ENCODE data around the gene ARID1B. TPM values are rescaled to one million over a fixed set of nuclear protein-coding genes. Genes with fewer than 3 reads are reported as not detected.
A peak's percentile ranks its signal among the peaks of the same experiment; 100 is the strongest.

ARID1B gene
- total RNA-seq, 1 donor from 2014 or later = 47.3 TPM

DNA sequence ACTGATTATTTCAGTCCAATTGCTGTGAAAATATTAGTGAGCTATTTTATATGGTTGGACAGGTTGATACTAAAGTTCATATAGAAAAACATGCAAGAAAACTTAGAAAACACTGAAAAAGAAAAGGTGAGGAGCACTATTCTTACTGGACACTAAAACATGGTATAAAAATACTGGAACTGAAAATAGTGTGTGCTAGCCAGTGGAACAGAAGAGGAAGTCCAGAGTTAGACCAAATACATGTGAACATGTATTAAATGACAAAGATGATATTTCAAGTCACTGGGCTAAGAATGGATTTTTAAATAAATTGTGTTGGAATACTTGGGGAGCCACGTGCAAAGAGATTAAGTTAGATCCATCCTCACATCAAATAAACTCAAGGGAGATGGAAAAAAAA, 327.6 kb downstream of the ARID1B start:
- Histone ChIP-seq H3K4me3 (ENCODE audit: low read depth, low read length) (no peak overlapping the region), H3K27me3 (ENCODE audit: control insufficient read depth, insufficient read depth, low read length) (no peaks in the 10 kb centered on the region)

DNA sequence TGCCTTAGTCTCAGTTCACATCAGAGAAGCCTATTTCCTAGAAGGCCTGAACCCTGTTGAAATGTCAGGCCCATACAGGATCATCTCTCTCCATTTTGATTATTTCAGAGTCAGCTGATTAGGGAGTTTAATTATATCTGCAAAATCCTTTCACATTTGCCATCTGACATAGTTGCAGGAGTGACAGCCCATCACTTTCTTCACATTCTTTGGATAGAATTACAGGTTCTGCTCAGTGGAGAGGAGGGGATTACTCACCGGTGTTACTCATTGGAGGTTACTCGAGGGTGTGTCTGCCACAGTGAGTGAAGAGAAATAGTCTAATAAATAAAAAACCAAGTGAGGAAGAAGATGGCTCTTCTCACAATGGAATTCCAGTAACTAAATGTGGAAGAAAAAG, 329.3 kb downstream of the ARID1B start:
- DNase-seq (ENCODE audit: low read depth) = peak; percentile 61
- TF ChIP-seq, protein P1, sequence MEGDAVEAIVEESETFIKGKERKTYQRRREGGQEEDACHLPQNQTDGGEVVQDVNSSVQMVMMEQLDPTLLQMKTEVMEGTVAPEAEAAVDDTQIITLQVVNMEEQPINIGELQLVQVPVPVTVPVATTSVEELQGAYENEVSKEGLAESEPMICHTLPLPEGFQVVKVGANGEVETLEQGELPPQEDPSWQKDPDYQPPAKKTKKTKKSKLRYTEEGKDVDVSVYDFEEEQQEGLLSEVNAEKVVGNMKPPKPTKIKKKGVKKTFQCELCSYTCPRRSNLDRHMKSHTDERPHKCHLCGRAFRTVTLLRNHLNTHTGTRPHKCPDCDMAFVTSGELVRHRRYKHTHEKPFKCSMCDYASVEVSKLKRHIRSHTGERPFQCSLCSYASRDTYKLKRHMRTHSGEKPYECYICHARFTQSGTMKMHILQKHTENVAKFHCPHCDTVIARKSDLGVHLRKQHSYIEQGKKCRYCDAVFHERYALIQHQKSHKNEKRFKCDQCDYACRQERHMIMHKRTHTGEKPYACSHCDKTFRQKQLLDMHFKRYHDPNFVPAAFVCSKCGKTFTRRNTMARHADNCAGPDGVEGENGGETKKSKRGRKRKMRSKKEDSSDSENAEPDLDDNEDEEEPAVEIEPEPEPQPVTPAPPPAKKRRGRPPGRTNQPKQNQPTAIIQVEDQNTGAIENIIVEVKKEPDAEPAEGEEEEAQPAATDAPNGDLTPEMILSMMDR (IDR thresholded peaks at IDR 0.05; ENCODE audit: insufficient read depth, low read length, poor library complexity, severe bottlenecking) = no peak
- no peak overlapping the region for H3K4me3 ChIP-seq (ENCODE audit: low read depth, low read length)
- no peaks in the 10 kb centered on the region for H3K36me3 ChIP-seq (ENCODE audit: control insufficient read depth, insufficient read depth, low read length)
- H3K27me3 ChIP-seq (ENCODE audit: control insufficient read depth, insufficient read depth, low read length) = no peaks in the 10 kb centered on the region

More for the DNA sequence above, 327.6 kb downstream of the ARID1B start:
- H3K36me3 ChIP-seq (ENCODE audit: control insufficient read depth, insufficient read depth, low read length) = no peaks in the 10 kb centered on the region
- no peak for DNase-seq (ENCODE audit: low read depth)
- TF ChIP-seq, protein P1 (IDR thresholded peaks at IDR 0.05; ENCODE audit: insufficient read depth, low read length, poor library complexity, severe bottlenecking) = no peak

DNA sequence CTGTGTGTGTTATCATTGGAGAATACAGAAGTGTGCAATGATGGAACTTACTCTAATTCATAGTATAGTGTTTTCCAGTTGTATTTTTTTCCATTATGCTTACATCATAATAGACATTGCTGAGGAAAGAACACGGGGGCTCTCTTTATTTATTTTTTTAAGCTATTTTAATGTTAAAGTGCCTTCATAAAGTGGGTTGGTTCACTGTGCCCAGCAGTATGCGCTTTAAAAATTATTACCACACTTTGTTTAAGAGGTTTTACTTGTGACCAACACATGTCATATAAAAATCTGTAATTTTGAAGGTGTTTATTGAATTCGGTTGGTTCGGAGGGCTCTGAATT, 330.4 kb downstream of the ARID1B start:
- DNase-seq (ENCODE audit: low read depth) = no peak
- no peaks in the 10 kb centered on the region for H3K36me3 ChIP-seq (ENCODE audit: control insufficient read depth, insufficient read depth, low read length)
- H3K4me3 ChIP-seq (ENCODE audit: low read depth, low read length) = no peak overlapping the region
- TF ChIP-seq, protein P1 (IDR thresholded peaks at IDR 0.05; ENCODE audit: insufficient read depth, low read length, poor library complexity, severe bottlenecking) = no peak
- H3K27me3 ChIP-seq (ENCODE audit: control insufficient read depth, insufficient read depth, low read length) = no peaks in the 10 kb centered on the region

DNA sequence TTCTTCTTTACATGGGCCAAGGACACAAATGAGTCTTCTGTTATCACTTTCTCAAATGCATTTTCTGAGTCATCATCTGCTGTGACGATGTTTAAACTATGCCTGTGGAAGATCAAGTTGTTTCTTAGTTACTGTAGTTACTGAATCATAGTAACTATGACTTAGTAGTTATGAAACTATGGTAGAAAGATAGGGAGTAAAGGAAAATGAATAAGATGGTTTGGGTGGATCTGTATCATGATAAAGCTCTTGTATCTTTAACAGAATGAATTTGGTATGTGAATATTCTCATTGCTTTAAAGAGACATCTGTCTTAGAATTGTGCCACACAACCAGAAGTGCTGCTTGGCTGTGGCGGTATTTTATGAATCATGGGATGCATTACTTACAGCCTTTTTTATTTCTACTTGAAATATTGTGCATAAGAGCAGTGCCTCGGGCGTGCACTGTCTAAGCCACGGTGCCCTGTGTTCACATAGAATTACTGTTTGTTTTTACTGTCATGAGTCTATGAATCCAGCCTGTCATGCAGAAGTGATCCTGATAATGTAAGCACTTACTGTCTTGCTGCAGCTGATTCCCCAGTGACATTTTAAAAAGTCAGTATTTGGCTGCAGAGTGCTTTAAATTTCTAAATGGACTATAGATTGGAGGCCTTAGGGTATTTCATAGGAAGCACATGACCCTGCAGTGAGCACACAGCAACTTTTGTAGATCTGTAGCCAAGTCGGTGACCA, 330.9 kb downstream of the ARID1B start:
- H3K27me3 ChIP-seq (ENCODE audit: control insufficient read depth, insufficient read depth, low read length) = no peaks in the 10 kb centered on the region
- H3K4me3 ChIP-seq (ENCODE audit: low read depth, low read length) = no peak overlapping the region
- peak; percentile 48 for DNase-seq (ENCODE audit: low read depth)
- TF ChIP-seq, protein P1 (IDR thresholded peaks at IDR 0.05; ENCODE audit: insufficient read depth, low read length, poor library complexity, severe bottlenecking) = no peak
- no peaks in the 10 kb centered on the region for H3K36me3 ChIP-seq (ENCODE audit: control insufficient read depth, insufficient read depth, low read length)

DNA sequence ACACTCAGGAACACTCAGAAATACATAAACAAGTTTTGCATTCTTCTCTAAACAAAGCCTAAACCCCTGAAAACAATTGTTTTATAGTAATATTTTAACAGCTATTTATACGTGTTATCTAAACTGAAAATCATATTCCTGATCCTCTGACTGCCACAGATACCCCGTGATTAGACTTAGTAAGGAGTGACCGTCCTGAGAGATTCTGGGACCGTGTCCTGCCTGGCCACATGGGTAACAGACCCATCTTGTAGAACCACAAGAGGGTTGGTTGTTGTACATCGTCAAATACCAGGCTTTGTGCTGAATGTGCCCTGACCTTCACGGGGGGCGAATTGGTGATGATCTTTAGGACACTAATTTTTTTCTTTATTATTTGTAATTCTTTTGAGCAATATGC, 331.7 kb downstream of the ARID1B start:
- DNase-seq (ENCODE audit: low read depth) = no peak
- Histone ChIP-seq H3K4me3 (ENCODE audit: low read depth, low read length) (no peak overlapping the region), H3K36me3 (ENCODE audit: control insufficient read depth, insufficient read depth, low read length) (no peaks in the 10 kb centered on the region), H3K27me3 (ENCODE audit: control insufficient read depth, insufficient read depth, low read length) (no peaks in the 10 kb centered on the region)
- TF ChIP-seq, protein P1 (IDR thresholded peaks at IDR 0.05; ENCODE audit: insufficient read depth, low read length, poor library complexity, severe bottlenecking) = no peak

DNA sequence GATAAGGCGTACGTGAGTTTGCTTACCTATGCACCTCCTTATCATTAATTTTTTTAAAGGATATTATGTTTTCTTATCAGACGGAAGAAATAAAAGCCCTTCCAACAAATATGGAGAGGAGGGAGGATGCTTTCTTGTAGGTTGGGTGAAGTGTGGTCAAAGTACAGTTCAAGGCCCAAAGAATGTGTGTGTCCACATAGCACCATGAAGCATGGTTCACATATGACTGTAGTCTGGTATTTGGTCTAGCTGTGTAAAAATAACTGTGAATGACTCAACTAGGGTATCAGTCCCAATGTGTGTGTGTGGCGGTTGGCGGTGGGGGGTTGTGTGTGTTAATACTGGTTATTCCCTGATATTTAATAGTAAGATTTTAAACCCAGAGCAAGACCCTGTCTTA, 333.4 kb downstream of the ARID1B start:
- Histone ChIP-seq H3K36me3 (ENCODE audit: control insufficient read depth, insufficient read depth, low read length) (no peaks in the 10 kb centered on the region), H3K27me3 (ENCODE audit: control insufficient read depth, insufficient read depth, low read length) (no peaks in the 10 kb centered on the region), H3K4me3 (ENCODE audit: low read depth, low read length) (no peak overlapping the region)
- TF ChIP-seq, protein P1 (IDR thresholded peaks at IDR 0.05; ENCODE audit: insufficient read depth, low read length, poor library complexity, severe bottlenecking) = no peak
- no peak for DNase-seq (ENCODE audit: low read depth)
